SU-DHL-6 (cell line): Measurements from ENCODE around the gene PARVB.

Source experiments
- H2AFZ ChIP-seq: fragments of 200-600 bp; sonication (generic); 2 replicates; pipeline ENCODE4 v1.6.1; 2014; ENCODE audit warnings: low read depth, mild to moderate bottlenecking, moderate library complexity, mixed read lengths, antibody characterized with exemption, low read length; ENCODE audit not compliant: severe bottlenecking
- H3F3A ChIP-seq: fragments of 200-600 bp; shearing (Covaris generic); 2 replicates; pipeline ENCODE4 v1.6.0; 2016; ENCODE audit warnings: antibody characterized with exemption, mild to moderate bottlenecking; ENCODE audit not compliant: insufficient read depth
- H3K27ac ChIP-seq: fragments of 200-600 bp; sonication (generic); 2 replicates; pipeline ENCODE4 v1.5.1; 2016; ENCODE audit warnings: low read depth, mild to moderate bottlenecking, low read length, moderate library complexity, mixed read lengths
- H3K27me3 ChIP-seq: fragments of 200-600 bp; sonication (generic), shearing (Covaris generic); 2 replicates; pipeline ENCODE4 v1.6.0; 2014; ENCODE audit warnings: mild to moderate bottlenecking, low read length
- H3K36me3 ChIP-seq: fragments of 200-600 bp; sonication (generic); 2 replicates; pipeline ENCODE4 v1.6.1; 2014; ENCODE audit warnings: mild to moderate bottlenecking, low read length, mixed read lengths
- H3K4me2 ChIP-seq: fragments of 300-600, 200-600 bp; shearing (Covaris generic), sonication (generic); 2 replicates; pipeline ENCODE4 v1.6.0; 2014; ENCODE audit warnings: low read length, low read depth, mild to moderate bottlenecking; ENCODE audit not compliant: poor library complexity, severe bottlenecking
- H3K4me3 ChIP-seq: fragments of 200-600 bp; sonication (generic); 2 replicates; pipeline ENCODE4 v1.5.1; 2014; ENCODE audit warnings: antibody characterized with exemption, low read length, mild to moderate bottlenecking, mixed read lengths; ENCODE audit not compliant: insufficient read depth, poor library complexity, severe bottlenecking
- H3K79me2 ChIP-seq: fragments of 200-600 bp; sonication (generic); 2 replicates; pipeline ENCODE4 v1.6.1; 2014; ENCODE audit warnings: mild to moderate bottlenecking, low read length, moderate library complexity; ENCODE audit not compliant: insufficient read depth
- H3K9ac ChIP-seq: fragments of 200-600 bp; sonication (generic); 2 replicates; pipeline ENCODE4 v1.7.0; 2014; ENCODE audit warnings: mild to moderate bottlenecking, low read length
- H3K9me2 ChIP-seq: fragments of 200-600 bp; sonication (generic); replicated peaks from 2 replicates; pipeline ENCODE4 v1.6.1; 2014; ENCODE audit warnings: low read length; ENCODE audit not compliant: insufficient read depth
- H3K9me3 ChIP-seq: fragments of 200-600 bp; sonication (generic); 2 replicates; pipeline ENCODE4 v1.6.1; 2014; ENCODE audit warnings: low read length, mixed read lengths; ENCODE audit not compliant: insufficient read depth
- H4K20me1 ChIP-seq: fragments of 200-600 bp; sonication (generic); 2 replicates; pipeline ENCODE4 v1.6.1; 2014; ENCODE audit warnings: low read depth, mild to moderate bottlenecking, antibody characterized with exemption, low read length, moderate library complexity, mixed read lengths
- EZH2phosphoT487 ChIP-seq: fragments of 200-600 bp; sonication (generic), shearing (Covaris generic); conservative IDR thresholded peaks from 2 replicates; pipeline ENCODE4 v1.6.1; 2018; ENCODE audit warnings: mild to moderate bottlenecking, antibody characterized with exemption, low read length, moderate library complexity, mixed read lengths
- TF ChIP-seq, protein P1 (sequence below): fragments of 200-600 bp; sonication (generic); IDR thresholded peaks from one replicate; pipeline ENCODE4 v1.5.1; 2017; ENCODE audit warnings: antibody characterized with exemption, mild to moderate bottlenecking, low read length, moderate library complexity; ENCODE audit not compliant: insufficient read depth, poor library complexity, severe bottlenecking

The PARVB gene

DNA sequence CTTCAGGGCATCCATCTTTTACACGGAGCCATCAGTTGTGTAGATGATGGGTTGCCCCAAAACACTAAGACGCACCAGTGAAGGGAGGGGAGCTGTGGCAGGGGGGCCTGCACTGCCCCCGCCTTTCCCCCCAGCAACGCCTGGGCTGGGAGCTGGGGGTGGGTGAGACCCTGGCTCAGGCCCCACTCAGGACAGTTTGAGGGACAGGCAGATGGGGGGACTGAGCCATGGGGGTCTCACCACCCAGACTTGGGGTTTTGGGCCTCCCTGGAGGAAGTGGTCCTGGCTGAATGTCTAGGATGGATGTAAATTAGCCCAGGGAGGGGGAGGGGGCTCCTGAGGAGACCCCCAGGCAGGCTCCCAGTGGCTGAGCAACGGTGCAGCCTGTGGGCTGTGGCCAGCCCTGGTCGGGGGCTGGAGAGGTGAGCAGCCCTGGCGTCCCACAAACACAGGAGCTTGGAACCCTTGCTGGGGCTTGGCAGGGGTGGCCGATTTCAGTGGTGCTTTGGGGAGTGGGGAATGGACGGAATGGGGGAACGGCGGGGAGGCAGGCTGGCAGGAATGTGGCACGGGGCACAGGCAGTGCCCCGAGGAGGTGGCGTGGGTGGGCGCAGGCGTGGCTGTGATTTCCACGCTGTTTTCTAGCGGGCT, 6.1 kb downstream of the PARVB start:
- H3K4me3 ChIP-seq, result no peak overlapping the region
- H3K27me3 ChIP-seq, result no peaks in the 10 kb centered on the region
- H3K9me2 ChIP-seq, result no peaks in the 10 kb centered on the region
- H3K36me3 ChIP-seq, result no peaks in the 10 kb centered on the region
- H2AFZ ChIP-seq, result no peak overlapping the region
- no peak overlapping the region for H3K9ac ChIP-seq
- H3K9me3 ChIP-seq, result no peaks in the 10 kb centered on the region
- no peaks in the 10 kb centered on the region for H3F3A ChIP-seq
- no peaks in the 10 kb centered on the region for H3K79me2 ChIP-seq
- H3K4me2 ChIP-seq, result no peak overlapping the region
- no peaks in the 10 kb centered on the region for H4K20me1 ChIP-seq
- TF ChIP-seq EZH2phosphoT487, result no peak
- TF ChIP-seq, protein P1, sequence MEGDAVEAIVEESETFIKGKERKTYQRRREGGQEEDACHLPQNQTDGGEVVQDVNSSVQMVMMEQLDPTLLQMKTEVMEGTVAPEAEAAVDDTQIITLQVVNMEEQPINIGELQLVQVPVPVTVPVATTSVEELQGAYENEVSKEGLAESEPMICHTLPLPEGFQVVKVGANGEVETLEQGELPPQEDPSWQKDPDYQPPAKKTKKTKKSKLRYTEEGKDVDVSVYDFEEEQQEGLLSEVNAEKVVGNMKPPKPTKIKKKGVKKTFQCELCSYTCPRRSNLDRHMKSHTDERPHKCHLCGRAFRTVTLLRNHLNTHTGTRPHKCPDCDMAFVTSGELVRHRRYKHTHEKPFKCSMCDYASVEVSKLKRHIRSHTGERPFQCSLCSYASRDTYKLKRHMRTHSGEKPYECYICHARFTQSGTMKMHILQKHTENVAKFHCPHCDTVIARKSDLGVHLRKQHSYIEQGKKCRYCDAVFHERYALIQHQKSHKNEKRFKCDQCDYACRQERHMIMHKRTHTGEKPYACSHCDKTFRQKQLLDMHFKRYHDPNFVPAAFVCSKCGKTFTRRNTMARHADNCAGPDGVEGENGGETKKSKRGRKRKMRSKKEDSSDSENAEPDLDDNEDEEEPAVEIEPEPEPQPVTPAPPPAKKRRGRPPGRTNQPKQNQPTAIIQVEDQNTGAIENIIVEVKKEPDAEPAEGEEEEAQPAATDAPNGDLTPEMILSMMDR, result no peak
- no peak overlapping the region for H3K27ac ChIP-seq

DNA sequence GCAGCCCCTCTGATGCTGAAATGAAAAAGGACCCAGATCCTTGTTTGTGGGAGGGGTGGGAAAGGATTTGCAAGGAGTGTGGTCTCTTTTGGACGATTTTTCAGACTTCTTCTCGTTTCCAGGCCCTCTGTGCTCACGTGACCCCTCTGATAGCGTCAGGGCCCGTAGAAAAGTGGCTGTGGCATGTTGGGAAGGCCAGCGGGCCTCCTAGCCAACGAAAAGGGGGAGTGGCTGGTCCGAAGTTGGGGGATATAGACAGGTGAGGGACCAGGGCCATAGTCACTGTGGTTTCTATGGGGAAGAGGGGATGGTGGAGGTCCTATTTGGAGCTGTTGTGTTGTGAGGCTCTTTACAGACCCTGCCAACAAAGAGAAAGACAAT, 6.6 kb downstream of the PARVB start:
- Histone ChIP-seq H3K9me2 (no peaks in the 10 kb centered on the region), H4K20me1 (no peaks in the 10 kb centered on the region), H2AFZ (no peak overlapping the region), H3K27me3 (no peaks in the 10 kb centered on the region), H3K9ac (no peak overlapping the region), H3K79me2 (no peaks in the 10 kb centered on the region), H3K4me2 (no peak overlapping the region), H3K36me3 (no peaks in the 10 kb centered on the region), H3K27ac (no peak overlapping the region), H3K9me3 (no peaks in the 10 kb centered on the region), H3F3A (no peaks in the 10 kb centered on the region), H3K4me3 (no peak overlapping the region)
- TF ChIP-seq EZH2phosphoT487, result no peak
- TF ChIP-seq, protein P1, result no peak

DNA sequence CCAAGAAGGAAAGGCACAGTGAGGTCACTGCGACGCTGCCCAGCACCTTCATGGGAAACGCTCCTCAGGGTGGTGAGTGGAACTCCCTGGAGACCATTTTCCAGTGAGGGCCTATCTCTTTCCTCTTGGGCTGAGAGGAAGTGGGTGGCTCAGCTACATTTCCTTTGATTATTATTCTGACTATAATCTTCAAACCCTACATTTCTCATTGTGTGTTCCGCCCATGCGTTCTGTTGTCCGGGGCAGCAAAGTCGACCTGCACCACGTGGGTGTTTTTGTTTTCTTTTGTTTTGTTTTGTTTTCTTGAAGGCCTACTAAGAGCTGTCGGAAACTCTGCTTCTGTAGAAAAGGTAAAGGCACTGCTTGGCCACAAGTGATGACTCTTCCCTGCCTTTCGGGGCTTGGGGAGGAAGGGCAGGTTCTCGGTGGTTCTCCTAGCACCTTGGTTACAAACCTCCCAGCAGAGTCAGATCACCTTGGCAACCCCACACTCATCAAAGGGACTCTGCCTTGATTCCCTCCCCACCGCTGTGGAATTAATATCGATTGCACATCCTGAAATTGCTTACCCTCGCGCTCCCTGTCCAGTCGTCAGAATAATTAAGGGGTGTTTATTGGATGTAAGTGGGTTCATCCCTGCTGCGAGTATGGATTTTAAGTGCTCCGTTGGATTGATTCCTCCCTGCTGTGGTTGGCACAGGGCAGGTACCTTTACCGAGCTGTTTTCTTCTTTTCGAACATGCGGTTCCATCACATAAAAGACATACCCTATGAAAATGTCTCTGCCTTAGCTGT, 7.3 kb downstream of the PARVB start:
- Histone ChIP-seq H3K79me2 (no peaks in the 10 kb centered on the region), H3K4me3 (no peak overlapping the region), H3K27ac (no peak overlapping the region), H3K9ac (no peak overlapping the region), H3K4me2 (no peak overlapping the region), H3K9me2 (no peaks in the 10 kb centered on the region), H3K9me3 (no peaks in the 10 kb centered on the region), H2AFZ (no peak overlapping the region), H3K27me3 (no peaks in the 10 kb centered on the region), H4K20me1 (no peaks in the 10 kb centered on the region), H3K36me3 (no peaks in the 10 kb centered on the region), H3F3A (no peaks in the 10 kb centered on the region)
- TF ChIP-seq EZH2phosphoT487, result no peak
- TF ChIP-seq, protein P1, result no peak
